HCT116 (cell line): ENCODE results near the gene ADIPOR1. TPM values are rescaled to one million over a fixed set of nuclear protein-coding genes. Genes with fewer than 3 reads are reported as not detected.
A peak's percentile ranks its signal among the peaks of the same experiment; 100 is the strongest.

Experiments
- ATAC-seq: fragments of 200-7000 bp; cut with Tn5 transposase; 2 replicates; pipeline ENCODE4 v1.9.1; 2020; ENCODE audit warnings: mild to moderate bottlenecking, moderate library complexity
- BruUV-seq: library from RNA; stranded (reverse); fragments of 400-500 nt; replicated peaks from 2 replicates; lab custom pipeline; 2021; lab: Mats Ljungman, UMichigan
- CTCF ChIA-PET: fragments of 300-600 bp; sonication (Branson Sonifier 250); formaldehyde crosslinking; loops from one replicate; lab custom pipeline; 2021; ENCODE audit warnings: antibody characterized with exemption; lab: Charles Lee
- POLR2A ChIA-PET: fragments of 300-600, 350-600 bp; sonication (Branson Sonifier 250); formaldehyde crosslinking; loops from one replicate; lab custom pipeline; 2021; ENCODE audit warnings: antibody characterized with exemption; lab: Charles Lee
- RAD21 ChIA-PET, 2 experiments: fragments of 300-600 bp; sonication (Branson Sonifier 250); formaldehyde crosslinking; loops; one replicate each; lab custom pipeline; 2023; ENCODE audit warnings: low total read pairs in 2 of 2; ENCODE audit not compliant: uncharacterized antibody in 2 of 2, unreplicated experiment in 2 of 2, low non-redundant PET in 1 of 2; lab: Charles Lee
- DNase-seq: peaks from one replicate; pipeline ENCODE4 v3.0.0-alpha.2; 2010; ENCODE audit warnings: low read depth, low spot score
- H2AFZ ChIP-seq: fragments of 200-600 bp; shearing (Covaris generic), sonication (generic); 2 replicates; pipeline ENCODE4 v1.6.1; 2017; ENCODE audit warnings: low read depth, mixed run types, mixed read lengths, antibody characterized with exemption, low read length; ENCODE audit not compliant: poor library complexity, severe bottlenecking
- H3K27ac ChIP-seq: 2 replicates; pipeline ENCODE4 v1.5.1; 2012; ENCODE audit warnings: low read depth, low read length
- H3K27me3 ChIP-seq: fragments of 200-600 bp; sonication (generic); 2 replicates; pipeline ENCODE4 v1.6.1; 2016; ENCODE audit warnings: mixed run types, low read length, mixed read lengths; ENCODE audit not compliant: insufficient read depth
- H3K36me3 ChIP-seq, 2 experiments: fragments of 200-500 bp in 1 of 2; fragments of 200-600 bp in 1 of 2; sonication (Bioruptor generic) in 1 of 2; sonication (generic) in 1 of 2; 2 replicates each; pipeline versions ENCODE4 v1.5.1 to v1.6.1; 2014 to 2016; ENCODE audit warnings: low read length in 2 of 2, inconsistent platforms in 1 of 2, mixed read lengths in 1 of 2, mixed run types in 1 of 2; ENCODE audit not compliant: insufficient read depth in 2 of 2, control insufficient read depth in 1 of 2
- H3K4me1 ChIP-seq, 2 experiments: fragments of 200-600 bp in 1 of 2; sonication (generic) in 1 of 2; 2 replicates each; pipeline versions ENCODE4 v1.5.1 to v1.6.1; 2012 to 2017; ENCODE audit warnings: low read length in 2 of 2, inconsistent platforms in 1 of 2, mild to moderate bottlenecking in 1 of 2, mixed read lengths in 1 of 2, mixed run types in 1 of 2, moderate library complexity in 1 of 2; ENCODE audit not compliant: insufficient read depth in 2 of 2, control insufficient read depth in 1 of 2
- H3K4me2 ChIP-seq: fragments of 200-600 bp; sonication (generic); 2 replicates; pipeline ENCODE4 v1.6.1; 2017; ENCODE audit warnings: mixed run types, low read length, mixed read lengths
- H3K4me3 ChIP-seq, 2 experiments: fragments of 200-600 bp in 1 of 2; sonication (generic) in 1 of 2; replicated peaks in 1 of 2; 2 replicates each; pipeline ENCODE4 v1.5.1; 2011 to 2016; ENCODE audit warnings: low read length in 2 of 2, control low read depth in 1 of 2, low read depth in 1 of 2, mild to moderate bottlenecking in 1 of 2, mixed read lengths in 1 of 2, mixed run types in 1 of 2
- H3K79me2 ChIP-seq: fragments of 200-600 bp; sonication (generic); 2 replicates; pipeline ENCODE4 v1.6.1; 2017; ENCODE audit warnings: mild to moderate bottlenecking, mixed run types, low read length, moderate library complexity, mixed read lengths; ENCODE audit not compliant: insufficient read depth
- H3K9ac ChIP-seq: fragments of 200-600 bp; sonication (generic); 2 replicates; pipeline ENCODE4 v1.6.1; 2016; ENCODE audit warnings: low read length, mixed read lengths
- H3K9me2 ChIP-seq: fragments of 200-600 bp; sonication (generic), shearing (Covaris generic); 2 replicates; pipeline ENCODE4 v1.6.1; 2017; ENCODE audit warnings: mixed run types, mild to moderate bottlenecking, moderate library complexity; ENCODE audit not compliant: insufficient read depth
- H3K9me3 ChIP-seq, 2 experiments: fragments of 200-500 bp in 1 of 2; fragments of 200-600 bp in 1 of 2; sonication (Bioruptor generic) in 1 of 2; sonication (generic) in 1 of 2; 2 replicates each; pipeline ENCODE4 v1.6.1; 2014 to 2017; ENCODE audit warnings: low read length in 2 of 2, mixed read lengths in 2 of 2, inconsistent platforms in 1 of 2, low read depth in 1 of 2, mild to moderate bottlenecking in 1 of 2, mixed run types in 1 of 2, moderate library complexity in 1 of 2; ENCODE audit not compliant: control insufficient read depth in 1 of 2, insufficient read depth in 1 of 2
- H4K20me1 ChIP-seq: fragments of 200-600 bp; sonication (generic), shearing (Covaris generic); 2 replicates; pipeline ENCODE4 v1.6.1; 2017; ENCODE audit warnings: mixed run types, mild to moderate bottlenecking, moderate library complexity; ENCODE audit not compliant: insufficient read depth
- JUND ChIP-seq: IDR thresholded peaks from 2 replicates; pipeline ENCODE4 v1.6.1; 2012
- REST ChIP-seq: IDR thresholded peaks from 2 replicates; pipeline ENCODE4 v1.6.1; 2012; ENCODE audit warnings: low read depth
- ZNF274 ChIP-seq: fragments of 200-500 bp; sonication (Bioruptor generic); IDR thresholded peaks from 2 replicates; pipeline ENCODE4 v1.6.1; 2014; ENCODE audit warnings: mild to moderate bottlenecking, low read depth, low read length, inconsistent platforms
- intact Hi-C: fragments of 100-400 bp; cut with micrococcal nuclease; formaldehyde crosslinking; loops from 2 replicates; pipeline ENCODE4 v1.10.0; 2022
- total RNA-seq: library from RNA; stranded (reverse); gene quantifications from one replicate; pipeline ENCODE4 v1.2.1, GENCODE V29; 2021; ENCODE audit not compliant: unreplicated experiment
- TF ChIP-seq, protein P1 (sequence below): IDR thresholded peaks from 2 replicates; pipeline ENCODE4 v1.6.1; 2012

The ADIPOR1 gene
- total RNA-seq, 1 experiment from 2014 or later = 89.8 TPM

GRCh38 chr1:202926581-202927491 lies 31.3 kb downstream of the ADIPOR1 start, which contains the start of gene KLHL12 (continued):
- no peak for TF ChIP-seq REST
- TF ChIP-seq, protein P1, sequence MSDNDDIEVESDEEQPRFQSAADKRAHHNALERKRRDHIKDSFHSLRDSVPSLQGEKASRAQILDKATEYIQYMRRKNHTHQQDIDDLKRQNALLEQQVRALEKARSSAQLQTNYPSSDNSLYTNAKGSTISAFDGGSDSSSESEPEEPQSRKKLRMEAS = peak; percentile 90

- H3K9me2 ChIP-seq = no peaks in the 10 kb centered on the region
- H3K79me2 ChIP-seq = peaks cover 22% of the 10 kb centered on the region
- no peak overlapping the region for H3K4me2 ChIP-seq
- TF ChIP-seq JUND (no peak), ZNF274 (no peak)
- TF ChIP-seq, all 23 proteins: peak for 0
- Histone ChIP-seq H4K20me1 (no peaks in the 10 kb centered on the region), H3K9me3 (no peaks in the 10 kb centered on the region), H2AFZ (no peak overlapping the region), H3K36me3 (peaks cover 6 to 20% of the 10 kb centered on the region in 2 experiments; a peak in 3 of 4 replicates), H3K4me3 (no peak overlapping the region), H3K9ac (no peak overlapping the region), H3K4me1 (peaks cover 0 to 13% of the 10 kb centered on the region in 2 experiments; a peak in 1 of 4 replicates), H3K27me3 (no peaks in the 10 kb centered on the region), H3K27ac (no peak overlapping the region)
- BruUV-seq = no TSS peak
- CTCF ChIA-PET = no interaction called here
- no peak for ATAC-seq
- POLR2A ChIA-PET = no interaction called here
- intact Hi-C loops = no loop called here
- RAD21 ChIA-PET = no interaction called here
- no peak for DNase-seq
Measured at GRCh38 chr1:202923533-202923932, 34.6 kb downstream of the ADIPOR1 start.
